ENCODE data around the gene CAMTA1.
"Not testable (repeated sequence)": the region's sequence is repeated elsewhere in the genome, so short reads cannot be mapped to it uniquely, and the experiment has no call there.

The CAMTA1 gene

DNA sequence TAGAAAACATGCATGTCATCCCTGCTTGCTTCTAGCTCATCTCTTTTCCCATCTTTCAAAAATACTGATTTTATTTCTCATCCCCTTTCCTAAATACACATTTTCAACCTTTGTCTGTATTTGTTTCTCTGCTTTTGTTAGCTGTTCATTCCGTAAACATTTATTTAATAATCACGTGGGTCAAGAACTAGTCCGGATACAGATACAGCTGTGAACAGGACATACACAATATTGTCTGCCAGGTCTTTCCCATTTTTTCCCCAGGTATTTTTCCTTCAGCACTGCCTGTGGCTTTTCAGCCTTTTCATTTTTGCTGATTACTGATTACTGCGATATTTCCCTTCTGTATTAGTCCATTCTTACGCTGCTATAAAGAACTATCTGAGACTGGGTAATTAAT, 1004.6 kb downstream of the CAMTA1 start:
- in situ Hi-C loops (cut with HindIII; ENCODE audit: low pct_unique_long_range_greater_than_20kb, low sequenced_read_pairs) = no loop called here
- no peak for TF ChIP-seq JUND (IDR thresholded peaks at IDR 0.05; ENCODE audit: low read depth)
- DNase-seq (ENCODE audit: low read depth in 1 of 2, low spot score in 1 of 2) = no peak

DNA sequence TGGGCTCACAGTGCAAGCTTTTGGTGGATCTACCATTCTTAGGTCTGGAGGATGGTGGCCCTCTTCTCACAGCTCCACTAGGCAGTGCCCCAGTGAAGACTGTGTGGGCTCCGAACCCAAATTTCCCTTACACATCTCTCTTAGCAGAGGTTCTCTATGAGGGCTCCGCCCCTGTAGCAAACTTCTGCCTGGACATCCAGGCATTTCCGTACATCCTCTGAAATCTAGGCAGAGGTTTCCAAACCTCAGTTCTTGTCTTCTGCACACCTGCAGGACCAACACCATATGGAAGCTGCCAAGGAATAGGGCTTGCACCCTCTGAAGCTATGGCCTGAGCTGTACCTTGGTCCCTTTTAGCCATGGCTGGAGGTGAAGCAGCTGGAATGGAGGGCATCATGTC, 1005.8 kb downstream of the CAMTA1 start:
- DNase-seq (ENCODE audit: low read depth in 1 of 2, low spot score in 1 of 2); in situ Hi-C loops (cut with HindIII; ENCODE audit: low pct_unique_long_range_greater_than_20kb, low sequenced_read_pairs): not testable (repeated sequence)

DNA sequence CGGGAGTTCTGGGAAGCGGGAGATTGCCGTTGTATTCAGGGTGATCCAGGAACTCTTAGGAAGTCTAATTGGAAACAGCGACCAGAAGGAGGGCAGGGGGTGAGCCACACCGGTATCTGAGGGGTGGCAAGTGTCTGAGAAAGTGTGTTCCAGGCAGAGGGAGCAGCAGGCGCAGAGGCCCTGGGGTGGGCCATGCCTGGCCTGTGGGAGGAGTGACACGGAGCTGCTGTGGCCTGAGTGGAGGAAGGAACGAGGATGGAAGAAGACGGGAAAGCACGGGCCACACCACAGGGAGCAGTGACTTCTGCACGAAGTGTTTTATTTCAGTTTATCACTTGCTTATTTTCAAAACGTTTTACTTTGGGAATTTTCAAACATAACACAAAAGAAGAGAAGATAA, 1010.2 kb downstream of the CAMTA1 start:
- TF ChIP-seq JUND (IDR thresholded peaks at IDR 0.05; ENCODE audit: low read depth) = no peak
- in situ Hi-C loops (cut with HindIII; ENCODE audit: low pct_unique_long_range_greater_than_20kb, low sequenced_read_pairs) = no loop called here

DNA sequence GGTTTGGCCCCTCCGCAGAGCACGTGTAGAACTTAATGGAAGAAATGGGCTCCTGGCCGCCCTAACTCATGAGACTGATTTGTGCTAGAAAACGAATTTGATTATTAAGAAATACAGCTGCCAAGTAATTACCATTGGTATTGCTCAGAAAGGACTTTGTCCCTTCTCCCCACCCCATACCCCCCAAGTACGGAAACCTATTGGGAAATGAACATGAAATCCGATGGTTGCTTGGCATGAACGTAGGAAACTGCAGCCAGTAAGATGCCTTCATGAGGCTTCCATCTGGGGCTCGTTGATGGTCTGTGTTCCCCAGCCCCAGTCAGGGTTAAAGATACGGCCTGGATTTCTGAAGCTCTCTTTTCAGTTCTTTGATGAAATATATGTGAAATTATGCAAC, 1020.2 kb downstream of the CAMTA1 start:
- no peak for TF ChIP-seq JUND (IDR thresholded peaks at IDR 0.05; ENCODE audit: low read depth)
- DNase-seq (ENCODE audit: low read depth in 1 of 2, low spot score in 1 of 2) = no peak
- in situ Hi-C loops (cut with HindIII; ENCODE audit: low pct_unique_long_range_greater_than_20kb, low sequenced_read_pairs) = no loop called here

More for the DNA sequence above, 1010.2 kb downstream of the CAMTA1 start:
- no peak for DNase-seq (ENCODE audit: low read depth in 1 of 2, low spot score in 1 of 2)

DNA sequence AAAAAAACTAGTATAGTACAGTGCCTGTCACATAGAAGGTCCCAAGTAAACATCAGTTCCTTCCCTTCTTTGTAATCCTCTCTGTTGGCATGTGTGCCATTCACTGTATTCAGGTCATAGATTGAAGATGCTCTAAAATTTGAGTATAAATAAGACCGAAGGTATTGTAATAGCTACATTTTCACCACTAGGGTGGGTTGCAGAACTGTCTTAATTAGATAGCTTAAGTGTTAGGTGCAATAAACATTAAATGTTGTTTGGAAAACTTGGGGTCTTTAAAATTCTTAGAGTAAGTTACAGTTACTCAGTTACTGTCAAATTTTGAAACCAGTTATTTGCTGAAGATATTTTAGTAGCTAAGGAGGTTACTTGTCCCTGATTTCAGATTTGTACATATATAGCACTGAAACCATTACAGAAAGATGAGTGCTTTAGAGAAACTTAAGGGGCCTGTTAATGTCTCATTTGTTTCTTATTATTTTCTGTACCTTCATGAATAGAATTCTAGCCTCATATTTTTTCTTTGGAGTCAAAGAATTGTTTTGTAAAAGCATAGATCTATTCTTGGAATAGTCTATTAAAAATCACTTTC, 1023.1 kb downstream of the CAMTA1 start:
- TF ChIP-seq JUND (IDR thresholded peaks at IDR 0.05; ENCODE audit: low read depth) = no peak
- in situ Hi-C loops (cut with HindIII; ENCODE audit: low pct_unique_long_range_greater_than_20kb, low sequenced_read_pairs) = no loop called here
- peak in 1 of 2 experiments; percentile 37 for DNase-seq (ENCODE audit: low read depth in 1 of 2, low spot score in 1 of 2)

DNA sequence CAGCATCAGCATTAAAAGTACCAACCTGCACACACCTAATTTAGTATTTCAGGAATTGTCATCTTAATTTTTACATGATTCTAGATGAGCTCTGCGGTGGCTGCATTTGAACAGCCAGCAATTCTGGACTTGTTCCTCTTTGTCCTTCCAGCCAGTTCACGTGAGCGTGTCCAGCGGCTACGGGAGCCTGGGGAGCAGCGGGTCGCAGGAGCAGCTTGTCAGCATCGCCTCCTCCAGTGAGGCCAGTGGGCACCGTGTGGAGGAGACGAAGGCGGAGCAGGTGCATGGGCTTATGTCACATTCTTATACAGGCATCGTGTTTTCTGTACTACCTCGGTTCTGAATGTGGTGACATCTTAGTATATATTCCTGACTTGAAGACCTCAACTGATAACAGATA, 1024.5 kb downstream of the CAMTA1 start:
- in situ Hi-C loops (cut with HindIII; ENCODE audit: low pct_unique_long_range_greater_than_20kb, low sequenced_read_pairs) = no loop called here
- no peak for DNase-seq (ENCODE audit: low read depth in 1 of 2, low spot score in 1 of 2)
- TF ChIP-seq JUND (IDR thresholded peaks at IDR 0.05; ENCODE audit: low read depth) = no peak

DNA sequence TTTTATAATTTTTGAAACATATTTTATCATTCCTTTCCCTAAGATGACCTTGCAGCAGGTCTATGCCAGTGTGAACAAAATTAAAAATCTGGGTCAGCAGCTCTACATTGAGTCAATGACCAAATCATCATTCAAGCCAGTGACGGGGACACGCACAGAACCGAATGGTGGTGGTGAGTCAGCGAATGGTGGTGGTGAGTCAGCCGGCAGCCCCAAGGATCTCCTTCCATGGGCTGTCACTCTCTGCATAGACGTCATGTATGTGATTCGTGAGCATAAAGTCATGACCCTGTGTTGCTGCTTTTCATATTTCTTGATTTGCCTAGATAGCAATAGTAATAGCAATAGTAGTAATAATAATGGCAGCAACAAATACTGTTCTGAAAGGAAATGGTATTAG, 1025.1 kb downstream of the CAMTA1 start:
- in situ Hi-C loops (cut with HindIII; ENCODE audit: low pct_unique_long_range_greater_than_20kb, low sequenced_read_pairs) = no loop called here
- no peak for DNase-seq (ENCODE audit: low read depth in 1 of 2, low spot score in 1 of 2)
- no peak for TF ChIP-seq JUND (IDR thresholded peaks at IDR 0.05; ENCODE audit: low read depth)

DNA sequence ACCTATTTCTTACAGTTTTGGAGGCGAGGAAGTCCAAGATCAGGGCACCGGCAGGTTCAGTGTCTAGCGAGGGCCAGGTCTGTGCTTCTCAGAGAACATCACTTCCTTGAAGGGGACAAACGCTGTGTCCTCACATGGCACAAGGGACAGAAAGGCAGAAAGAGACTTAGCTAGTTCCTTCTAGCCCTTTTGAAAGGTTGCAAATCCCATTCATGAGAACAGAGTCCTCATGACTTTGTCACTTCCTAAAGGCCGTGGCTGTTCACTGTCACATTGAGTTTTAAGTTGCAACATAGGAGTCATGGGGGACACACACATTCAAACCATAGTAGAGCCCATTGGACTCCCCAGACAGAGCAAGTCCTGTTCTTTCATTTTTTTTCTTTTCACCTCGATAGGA, 1026.2 kb downstream of the CAMTA1 start:
- in situ Hi-C loops (cut with HindIII; ENCODE audit: low pct_unique_long_range_greater_than_20kb, low sequenced_read_pairs) = no loop called here
- no peak for DNase-seq (ENCODE audit: low read depth in 1 of 2, low spot score in 1 of 2)
- TF ChIP-seq JUND (IDR thresholded peaks at IDR 0.05; ENCODE audit: low read depth) = no peak

DNA sequence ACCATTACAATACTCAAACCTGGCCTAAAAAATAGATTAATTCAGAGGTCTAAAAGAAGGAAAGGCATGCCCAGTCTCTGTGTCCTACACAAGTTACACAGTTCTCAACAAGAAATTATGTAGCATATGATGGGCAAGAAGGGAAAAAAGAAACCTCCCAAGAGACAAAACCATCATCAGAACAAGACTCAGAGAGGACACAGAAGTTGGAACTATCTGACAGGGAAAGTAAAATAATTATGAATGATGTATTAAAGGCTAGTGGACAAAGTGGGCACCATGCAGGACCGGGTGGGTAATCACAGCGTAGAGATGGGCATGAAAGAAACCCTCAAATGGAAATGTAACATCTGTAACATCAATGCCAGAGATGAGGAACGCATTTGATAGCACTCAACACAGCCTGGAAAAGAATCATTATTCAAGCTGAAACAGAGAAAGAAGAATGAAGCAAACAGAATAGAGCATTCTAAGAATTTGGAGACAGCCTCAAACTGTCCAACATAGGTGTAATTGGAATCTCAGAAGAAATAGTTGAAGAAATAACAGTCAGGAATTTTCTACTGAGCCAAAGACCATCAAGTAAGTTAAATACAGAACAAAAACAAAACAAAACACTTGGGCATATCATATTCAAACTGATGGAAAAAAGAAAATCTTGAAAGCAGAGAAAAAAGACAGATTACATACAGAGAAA, 1028.6 kb downstream of the CAMTA1 start:
- no peak for DNase-seq (ENCODE audit: low read depth in 1 of 2, low spot score in 1 of 2)
- TF ChIP-seq JUND (IDR thresholded peaks at IDR 0.05; ENCODE audit: low read depth) = no peak
- in situ Hi-C loops (cut with HindIII; ENCODE audit: low pct_unique_long_range_greater_than_20kb, low sequenced_read_pairs) = no loop called here
